Measurements from ENCODE around the gene GFY.

Gene GFY

GRCh38 chr19:49431330-49431749, 6.2 kb downstream of the GFY start:
- Histone ChIP-seq H3K79me2 (ENCODE audit: low read length) (no peaks in the 10 kb centered on the region), H4K20me1 (ENCODE audit: insufficient read depth, low read length) (no peaks in the 10 kb centered on the region), H3K4me1 (ENCODE audit: low read length) (no peaks in the 10 kb centered on the region), H3K9me3 (replicated peaks; ENCODE audit: insufficient read depth, low read length) (no peaks in the 10 kb centered on the region), H3F3A (ENCODE audit: insufficient read depth, low read length) (no peaks in the 10 kb centered on the region), H3K4me3 (ENCODE audit: low read length) (no peak overlapping the region), H3K27me3 (replicated peaks; ENCODE audit: insufficient read depth, low read length) (peaks cover 98% of the 10 kb centered on the region), H3K27ac (ENCODE audit: low read length) (no peak overlapping the region), H3K36me3 (replicated peaks; ENCODE audit: insufficient read depth, low read length) (no peaks in the 10 kb centered on the region), H2AFZ (ENCODE audit: low read length) (no peak overlapping the region), H3K9me2 (replicated peaks; ENCODE audit: insufficient read depth, low read length) (no peaks in the 10 kb centered on the region), H3K4me2 (ENCODE audit: low read depth, low read length) (no peak overlapping the region), H3K9ac (ENCODE audit: low read length) (no peak overlapping the region)
- TF ChIP-seq CTCF (IDR thresholded peaks at IDR 0.05; ENCODE audit: low read length), result no peak
- TF ChIP-seq EZH2phosphoT487 (IDR thresholded peaks at IDR 0.05; ENCODE audit: low read length), result no peak
- no peak for TF ChIP-seq EZH2 (optimal IDR thresholded peaks at IDR 0.05; ENCODE audit: low read depth, low read length)
- DNase-seq, result no peak

- no peaks in the 10 kb centered on the region for H3K36me3 ChIP-seq (replicated peaks; ENCODE audit: insufficient read depth, low read length)
- no peak for DNase-seq
- H3F3A ChIP-seq (ENCODE audit: insufficient read depth, low read length), result no peaks in the 10 kb centered on the region
- H3K9me2 ChIP-seq (replicated peaks; ENCODE audit: insufficient read depth, low read length), result no peaks in the 10 kb centered on the region
- peaks cover 98% of the 10 kb centered on the region for H3K27me3 ChIP-seq (replicated peaks; ENCODE audit: insufficient read depth, low read length)
- no peaks in the 10 kb centered on the region for H3K79me2 ChIP-seq (ENCODE audit: low read length)
- no peak overlapping the region for H3K27ac ChIP-seq (ENCODE audit: low read length)
- no peaks in the 10 kb centered on the region for H4K20me1 ChIP-seq (ENCODE audit: insufficient read depth, low read length)
- H2AFZ ChIP-seq (ENCODE audit: low read length), result no peak overlapping the region
- H3K4me1 ChIP-seq (ENCODE audit: low read length), result no peaks in the 10 kb centered on the region
- H3K4me3 ChIP-seq (ENCODE audit: low read length), result no peak overlapping the region
- H3K9ac ChIP-seq (ENCODE audit: low read length), result no peak overlapping the region
- TF ChIP-seq EZH2phosphoT487 (IDR thresholded peaks at IDR 0.05; ENCODE audit: low read length), result no peak
- TF ChIP-seq CTCF (IDR thresholded peaks at IDR 0.05; ENCODE audit: low read length), result no peak
- TF ChIP-seq EZH2 (optimal IDR thresholded peaks at IDR 0.05; ENCODE audit: low read depth, low read length), result no peak
- no peaks in the 10 kb centered on the region for H3K9me3 ChIP-seq (replicated peaks; ENCODE audit: insufficient read depth, low read length)
- H3K4me2 ChIP-seq (ENCODE audit: low read depth, low read length), result no peak overlapping the region
These were observed 7.2 kb downstream of the GFY start for GRCh38 chr19:49432141-49433073.

- no peaks in the 10 kb centered on the region for H4K20me1 ChIP-seq (ENCODE audit: insufficient read depth, low read length)
- H3K36me3 ChIP-seq (replicated peaks; ENCODE audit: insufficient read depth, low read length), result no peaks in the 10 kb centered on the region
- H3K9me2 ChIP-seq (replicated peaks; ENCODE audit: insufficient read depth, low read length), result no peaks in the 10 kb centered on the region
- no peaks in the 10 kb centered on the region for H3K4me1 ChIP-seq (ENCODE audit: low read length)
- H3K4me3 ChIP-seq (ENCODE audit: low read length), result no peak overlapping the region
- H2AFZ ChIP-seq (ENCODE audit: low read length), result no peak overlapping the region
- no peak overlapping the region for H3K4me2 ChIP-seq (ENCODE audit: low read depth, low read length)
- no peak overlapping the region for H3K27ac ChIP-seq (ENCODE audit: low read length)
- H3K9ac ChIP-seq (ENCODE audit: low read length), result no peak overlapping the region
- H3K79me2 ChIP-seq (ENCODE audit: low read length), result no peaks in the 10 kb centered on the region
- H3K9me3 ChIP-seq (replicated peaks; ENCODE audit: insufficient read depth, low read length), result no peaks in the 10 kb centered on the region
- TF ChIP-seq CTCF (IDR thresholded peaks at IDR 0.05; ENCODE audit: low read length) (no peak), EZH2phosphoT487 (IDR thresholded peaks at IDR 0.05; ENCODE audit: low read length) (no peak), EZH2 (optimal IDR thresholded peaks at IDR 0.05; ENCODE audit: low read depth, low read length) (no peak)
- no peak for DNase-seq
- H3K27me3 ChIP-seq (replicated peaks; ENCODE audit: insufficient read depth, low read length), result peaks cover 98% of the 10 kb centered on the region
- no peaks in the 10 kb centered on the region for H3F3A ChIP-seq (ENCODE audit: insufficient read depth, low read length)
These were observed 8.2 kb downstream of the GFY start for GRCh38 chr19:49433240-49433901.
